HG03460 (cell line): ENCODE data around the gene SVBP.
A peak's percentile ranks its signal among the peaks of the same experiment; 100 is the strongest.

Source experiments
- ATAC-seq: cut with Tn5 transposase; IDR thresholded peaks from one replicate; pipeline ENCODE4 v1.9.1; 2021; ENCODE audit not compliant: unreplicated experiment

The SVBP gene

GRCh38 chr1:42765832-42766740, 51.1 kb downstream of the SVBP start:
- ATAC-seq, result peak; percentile 19

- ATAC-seq, result no peak
Observed at GRCh38 chr1:42765269-42765668, 51.9 kb downstream of the SVBP start.

GRCh38 chr1:42762269-42762668, 54.9 kb downstream of the SVBP start:
- no peak for ATAC-seq

GRCh38 chr1:42761567-42761966, 55.6 kb downstream of the SVBP start:
- ATAC-seq, result no peak

- no peak for ATAC-seq
Observed at GRCh38 chr1:42759114-42759513, 58.1 kb downstream of the SVBP start.

- ATAC-seq, result no peak
Observed at GRCh38 chr1:42758641-42759040, 58.6 kb downstream of the SVBP start.

- no peak for ATAC-seq
Observed at GRCh38 chr1:42757892-42758275, 59.3 kb downstream of the SVBP start.
